ENCODE results near the gene MAP3K21.

DNA sequence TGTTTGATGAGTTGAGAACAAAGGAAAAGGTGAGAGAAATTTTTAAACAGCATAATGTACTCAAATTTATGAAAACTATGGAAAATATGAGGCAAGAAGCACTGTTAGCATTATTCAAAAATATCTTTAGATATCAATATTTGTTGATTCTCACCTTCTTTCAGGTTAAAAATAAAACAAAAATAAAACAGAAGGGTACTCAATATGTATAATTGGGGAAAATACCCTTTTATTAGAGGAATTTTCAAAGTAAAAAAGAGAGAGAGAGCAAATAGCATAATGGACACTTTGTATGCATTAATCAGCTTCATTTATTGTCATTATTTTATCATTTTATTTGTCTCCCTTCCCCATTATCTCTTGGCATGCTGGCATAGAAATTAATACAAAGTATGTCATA is 27.5 kb downstream of the MAP3K21 start:
- TF ChIP-seq POLR2AphosphoS5 (IDR thresholded peaks at IDR 0.05; ENCODE audit: insufficient read depth in 1 of 2, low read depth in 1 of 2), result no peak
- TF ChIP-seq, protein P1, sequence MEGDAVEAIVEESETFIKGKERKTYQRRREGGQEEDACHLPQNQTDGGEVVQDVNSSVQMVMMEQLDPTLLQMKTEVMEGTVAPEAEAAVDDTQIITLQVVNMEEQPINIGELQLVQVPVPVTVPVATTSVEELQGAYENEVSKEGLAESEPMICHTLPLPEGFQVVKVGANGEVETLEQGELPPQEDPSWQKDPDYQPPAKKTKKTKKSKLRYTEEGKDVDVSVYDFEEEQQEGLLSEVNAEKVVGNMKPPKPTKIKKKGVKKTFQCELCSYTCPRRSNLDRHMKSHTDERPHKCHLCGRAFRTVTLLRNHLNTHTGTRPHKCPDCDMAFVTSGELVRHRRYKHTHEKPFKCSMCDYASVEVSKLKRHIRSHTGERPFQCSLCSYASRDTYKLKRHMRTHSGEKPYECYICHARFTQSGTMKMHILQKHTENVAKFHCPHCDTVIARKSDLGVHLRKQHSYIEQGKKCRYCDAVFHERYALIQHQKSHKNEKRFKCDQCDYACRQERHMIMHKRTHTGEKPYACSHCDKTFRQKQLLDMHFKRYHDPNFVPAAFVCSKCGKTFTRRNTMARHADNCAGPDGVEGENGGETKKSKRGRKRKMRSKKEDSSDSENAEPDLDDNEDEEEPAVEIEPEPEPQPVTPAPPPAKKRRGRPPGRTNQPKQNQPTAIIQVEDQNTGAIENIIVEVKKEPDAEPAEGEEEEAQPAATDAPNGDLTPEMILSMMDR (IDR thresholded peaks at IDR 0.05), result no peak
